OCI-M1 (cell line): ENCODE measurements around the gene TPST1.
A peak's percentile ranks its signal among the peaks of the same experiment; 100 is the strongest.
"Not testable (repeated sequence)": the region's sequence is repeated elsewhere in the genome, so short reads cannot be mapped to it uniquely, and the experiment has no call there.

ENCODE experiments used
- DNase-seq: peaks from one replicate; lab custom pipeline; 2025; lab: John Stamatoyannopoulos, UW

TPST1 gene

DNA sequence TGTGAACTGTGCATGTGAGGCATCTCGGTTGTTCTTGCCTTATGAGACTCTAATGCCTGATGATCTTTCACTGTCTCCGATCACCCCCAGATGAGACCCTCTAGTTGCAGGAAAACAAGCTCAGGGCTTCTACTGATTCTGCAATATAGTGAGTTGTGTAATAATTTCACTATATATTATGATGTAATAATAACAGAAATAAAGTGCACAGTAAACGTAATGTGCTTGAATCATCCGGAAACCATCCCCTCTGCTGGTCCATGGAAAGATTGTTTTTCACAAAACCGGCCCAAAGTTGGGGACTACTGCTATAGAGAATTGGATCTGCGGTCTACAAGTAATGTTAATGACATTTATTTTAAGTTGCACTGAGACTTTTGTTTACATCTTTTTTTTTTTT, 126.7 kb downstream of the TPST1 start:
- DNase-seq, result no peak

DNA sequence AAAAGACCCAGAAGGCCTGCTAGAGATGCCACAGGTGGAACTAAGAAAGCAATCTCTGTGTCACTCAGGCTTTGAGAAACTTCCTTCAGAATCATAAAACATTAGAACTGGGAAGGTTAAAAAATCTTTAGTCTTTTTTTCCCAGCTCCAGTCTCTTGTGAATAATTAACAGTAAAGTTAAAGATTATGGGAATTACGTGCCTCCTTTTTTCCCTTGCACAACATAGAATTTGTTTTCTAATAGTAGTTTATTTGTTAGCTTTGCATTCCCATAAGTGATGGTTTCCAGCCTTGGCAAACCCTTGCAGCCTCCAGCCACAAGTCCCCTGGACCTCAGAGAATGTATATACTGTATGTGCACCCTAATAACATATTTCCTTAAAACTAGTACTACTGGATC, 128.3 kb downstream of the TPST1 start:
- DNase-seq, result no peak

- DNase-seq, result no peak
Measured at GRCh38 chr7:66335318-66335717, 130.2 kb downstream of the TPST1 start.

DNA sequence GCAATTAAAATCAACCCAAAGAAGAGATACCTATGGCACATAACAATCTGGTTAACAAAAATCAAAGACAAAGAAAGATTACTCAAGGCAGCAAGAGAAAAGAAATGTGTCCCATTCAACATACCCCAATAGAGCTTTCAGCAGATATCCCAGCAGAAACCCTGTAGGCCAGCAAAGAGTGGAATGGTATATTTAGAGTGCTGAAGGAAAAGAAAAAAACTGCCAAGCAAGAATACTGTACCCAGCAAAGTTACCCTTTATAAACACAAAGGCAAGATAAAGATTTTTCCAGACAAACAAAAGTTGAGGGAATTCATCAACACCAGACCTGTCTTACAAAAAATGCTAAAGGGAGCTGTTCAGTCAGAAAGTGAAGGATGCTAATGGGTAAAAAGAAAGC, 131.6 kb downstream of the TPST1 start:
- no peak for DNase-seq

GRCh38 chr7:66339141-66339540, 134.0 kb downstream of the TPST1 start:
- no peak for DNase-seq

GRCh38 chr7:66344166-66344565, 139.0 kb downstream of the TPST1 start:
- peak; percentile 50 for DNase-seq

DNA sequence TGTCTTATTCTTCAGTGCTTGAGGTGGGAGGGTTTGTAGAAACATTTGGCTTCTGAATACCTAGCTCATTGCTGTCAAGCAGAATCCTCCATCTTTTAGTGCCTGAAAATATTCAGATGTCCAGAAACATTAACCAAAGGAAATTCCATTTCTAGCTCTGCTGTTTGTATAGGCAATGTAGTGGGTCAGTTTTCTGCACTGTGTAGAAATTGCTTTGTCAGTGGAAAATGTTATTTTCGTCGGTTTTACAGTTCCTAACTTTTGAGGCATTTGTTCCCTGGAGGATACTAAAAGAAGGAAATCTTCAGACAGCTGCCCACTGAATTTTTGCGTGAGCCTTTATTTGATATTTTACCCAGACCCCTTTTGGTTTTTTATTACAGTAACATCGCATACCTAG, 143.4 kb downstream of the TPST1 start:
- DNase-seq, result no peak

DNA sequence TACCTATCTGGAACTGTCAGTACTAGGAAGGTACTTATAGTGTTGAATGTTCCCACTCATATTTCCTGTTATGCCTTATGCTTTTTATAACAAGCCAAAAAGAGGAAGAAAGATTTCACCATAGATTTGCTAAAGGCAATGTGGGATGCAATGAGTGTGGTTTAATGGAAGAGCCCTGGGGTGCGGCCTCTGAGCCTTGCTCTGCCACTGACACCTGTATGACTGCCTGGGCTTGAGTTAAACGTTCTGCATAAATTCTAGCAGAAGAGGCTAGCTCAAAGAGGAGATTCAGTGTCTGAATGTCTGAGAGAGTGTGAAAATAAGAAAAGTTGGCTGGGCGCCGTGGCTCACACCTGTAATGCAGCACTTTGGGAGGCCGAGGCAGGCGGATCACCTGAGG, 143.8 kb downstream of the TPST1 start:
- peak; percentile 88 for DNase-seq

- DNase-seq, result peak; percentile 29
Measured at GRCh38 chr7:66352071-66352470, 146.9 kb downstream of the TPST1 start.

DNA sequence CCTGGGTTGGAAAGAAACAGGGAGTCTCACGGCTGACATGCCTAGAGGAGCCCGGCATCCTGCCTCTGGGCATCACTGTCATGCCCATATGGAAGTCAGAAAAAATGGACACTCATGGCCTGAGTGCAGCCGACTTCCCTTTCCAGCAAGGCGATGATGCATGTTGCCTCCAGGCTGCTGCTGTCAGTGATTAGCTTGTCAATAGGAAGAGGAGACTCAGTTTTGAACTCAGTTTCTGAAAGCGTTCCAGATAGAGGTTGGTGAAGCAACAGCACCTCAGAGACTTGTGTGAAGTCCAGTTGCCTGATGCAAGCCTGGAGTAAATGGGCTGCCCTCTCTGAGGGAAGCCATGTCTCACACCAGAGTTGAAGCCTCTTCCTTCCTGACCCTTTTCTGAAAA, 148.4 kb downstream of the TPST1 start:
- no peak for DNase-seq

- no peak for DNase-seq
Measured at GRCh38 chr7:66355756-66356155, 150.6 kb downstream of the TPST1 start.

DNA sequence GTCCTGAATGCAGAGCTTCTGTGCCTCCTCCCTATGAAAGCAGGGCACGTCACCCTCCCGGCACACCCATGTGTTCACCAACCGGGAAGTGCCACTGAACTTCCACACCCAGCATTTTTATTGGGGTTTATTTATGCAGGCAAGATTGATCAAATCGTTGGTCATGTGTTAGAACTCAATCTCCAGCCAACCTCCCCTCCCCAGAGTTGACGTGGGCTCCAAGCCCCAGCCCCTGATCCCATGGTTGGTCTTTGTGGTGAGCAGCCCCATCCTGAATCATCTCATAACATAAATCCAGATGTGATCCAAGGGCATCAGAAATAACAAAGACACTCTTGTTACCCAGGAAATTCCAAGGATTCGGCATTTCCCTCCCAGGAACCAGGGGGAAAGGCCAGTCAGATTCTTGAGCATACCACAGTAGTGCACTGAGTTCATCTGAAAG, 151.2 kb downstream of the TPST1 start:
- no peak for DNase-seq

DNA sequence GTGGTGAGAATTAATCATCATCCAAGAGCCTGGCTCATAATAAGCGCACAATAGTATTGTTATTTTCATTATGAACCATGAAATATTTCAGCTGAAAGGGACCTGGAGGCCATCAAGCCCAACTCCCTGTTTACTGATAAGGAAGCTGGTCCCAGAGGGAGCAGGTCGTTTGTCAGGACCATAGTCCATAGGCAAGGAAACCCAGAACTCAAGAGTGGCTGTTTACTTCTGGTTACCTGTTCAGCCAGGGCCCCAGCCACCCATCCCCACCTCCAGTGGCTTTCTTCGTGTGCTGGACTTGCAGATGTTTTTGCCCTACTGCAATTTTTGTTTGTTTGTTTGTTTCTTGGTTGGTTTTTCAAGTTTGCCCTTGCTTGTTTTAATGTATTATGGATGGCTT, 152.0 kb downstream of the TPST1 start:
- DNase-seq, result no peak

DNA sequence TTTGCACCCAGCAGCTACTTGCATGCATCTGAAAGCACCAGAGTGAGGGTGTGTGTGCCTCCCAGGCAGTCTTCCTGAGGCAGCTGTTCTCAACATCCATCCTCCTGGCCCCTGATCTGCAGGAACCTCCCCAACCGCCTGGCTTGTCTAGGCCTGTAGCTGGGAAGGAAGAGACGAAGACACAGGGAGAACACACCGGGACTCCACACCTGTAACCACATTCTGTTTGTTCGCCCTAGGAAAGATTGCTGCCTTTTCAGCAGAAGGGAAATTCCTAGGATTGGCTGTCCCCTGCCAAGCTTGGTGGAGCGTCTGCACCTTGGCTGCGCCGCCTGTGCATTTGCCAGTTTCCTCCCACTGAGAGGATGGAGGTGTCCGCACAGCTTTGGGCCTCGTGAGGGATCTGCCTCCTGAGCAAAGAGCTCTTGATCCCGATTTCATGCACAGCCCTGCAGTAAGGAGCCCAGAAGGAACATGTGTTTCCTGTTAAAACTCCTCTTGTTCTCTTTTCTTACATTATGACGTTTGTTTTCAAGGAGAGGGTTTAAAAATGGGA, 154.6 kb downstream of the TPST1 start:
- DNase-seq, result no peak

DNA sequence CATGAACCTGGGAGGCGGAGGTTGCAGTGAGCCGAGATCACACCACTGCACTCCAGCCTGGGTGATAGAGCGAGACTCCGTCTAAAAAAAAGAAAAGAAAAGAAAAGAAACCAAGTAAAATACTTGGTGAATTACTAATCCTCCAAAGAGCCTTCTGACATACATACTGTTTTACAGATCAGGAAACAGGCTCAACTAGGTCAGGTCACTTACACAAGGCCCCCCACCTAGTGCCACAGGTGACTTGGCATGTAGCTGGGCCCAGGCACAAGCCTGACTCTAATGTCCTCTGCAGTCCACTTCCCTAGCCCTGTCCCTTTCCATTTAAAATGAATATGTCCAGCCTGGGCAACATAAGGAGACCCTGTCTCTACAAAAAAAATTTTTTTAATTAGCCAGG, 157.0 kb downstream of the TPST1 start:
- no peak for DNase-seq

- no peak for DNase-seq
Measured at GRCh38 chr7:66363635-66364034, 158.5 kb downstream of the TPST1 start.

DNA sequence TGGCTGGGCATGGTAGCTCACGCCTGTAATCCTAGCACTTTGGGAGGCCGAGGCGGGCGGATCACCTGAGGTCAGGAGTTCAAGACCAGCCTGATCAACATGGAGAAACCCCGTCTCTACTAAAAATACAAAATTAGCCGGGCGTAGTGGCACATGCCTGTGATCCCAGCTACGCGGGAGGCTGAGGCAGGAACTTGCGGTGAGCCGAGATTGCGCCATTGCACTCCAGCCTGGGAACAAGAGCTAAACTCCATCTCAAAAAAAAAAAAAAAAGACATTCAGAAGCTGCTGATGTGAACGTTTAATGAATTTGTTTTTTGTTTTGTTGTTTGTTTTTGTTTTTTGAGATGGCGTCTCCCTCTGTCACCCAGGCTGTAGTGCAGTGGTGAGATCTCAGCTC, 159.9 kb downstream of the TPST1 start:
- not testable (repeated sequence) for DNase-seq

- no peak for DNase-seq
Measured at GRCh38 chr7:66371096-66371824, 166.1 kb downstream of the TPST1 start.

DNA sequence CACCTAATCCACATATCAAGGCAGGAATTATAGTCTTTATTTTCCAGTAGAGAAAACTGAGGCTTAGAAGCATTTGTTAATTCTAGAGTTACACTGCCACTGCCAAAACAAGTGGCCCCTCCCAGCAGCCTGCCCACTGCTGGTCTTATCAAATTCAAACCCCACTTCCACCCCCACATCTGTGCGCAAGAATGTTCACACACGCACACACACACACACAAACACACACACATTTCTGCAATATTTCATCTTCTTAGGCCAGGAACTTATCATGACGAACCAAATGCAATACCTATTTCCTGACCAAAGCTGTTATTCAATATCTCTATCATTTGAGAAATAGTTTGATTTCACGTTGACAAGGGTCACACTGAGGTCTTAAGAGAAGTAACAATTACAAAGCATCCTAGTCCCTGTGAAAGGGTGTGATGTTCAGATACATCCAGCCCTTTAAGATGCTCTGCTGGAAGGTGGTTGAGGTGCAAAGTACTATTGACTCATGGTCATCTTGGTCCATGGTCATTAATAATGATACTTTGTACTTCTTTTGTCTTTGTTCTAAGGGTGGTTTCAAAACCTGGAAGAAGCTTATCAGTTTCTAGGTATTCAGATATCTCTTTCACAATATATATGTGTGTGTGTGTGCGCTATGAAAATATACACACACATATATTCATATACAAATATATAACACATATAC, 169.2 kb downstream of the TPST1 start:
- peak; percentile 87 for DNase-seq

GRCh38 chr7:66376264-66376945, 171.3 kb downstream of the TPST1 start:
- DNase-seq, result no peak

GRCh38 chr7:66377045-66377444, 171.9 kb downstream of the TPST1 start:
- DNase-seq, result no peak

DNA sequence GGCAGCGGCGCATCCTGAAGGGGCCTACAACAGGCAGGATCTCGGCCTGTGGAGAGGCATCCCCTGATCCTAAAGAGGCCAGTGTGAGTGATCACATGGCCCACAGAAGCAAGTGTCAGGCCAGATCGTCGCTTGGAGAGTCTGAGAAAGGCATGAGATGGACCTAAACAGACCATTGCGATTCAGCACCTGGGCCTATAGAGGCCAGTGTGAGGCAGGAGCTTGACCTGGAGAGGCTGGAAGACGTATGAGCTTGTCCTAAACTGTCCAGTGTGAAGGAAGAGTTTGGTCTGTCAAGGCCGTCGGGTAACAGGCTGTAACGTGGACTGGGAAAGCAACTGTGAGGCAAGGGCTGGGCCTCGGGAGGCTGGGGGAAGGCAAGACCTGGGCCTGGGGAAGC, 172.6 kb downstream of the TPST1 start:
- DNase-seq, result no peak
